ENCODE measurements around the gene JAM3. TPM values are rescaled to one million over a fixed set of nuclear protein-coding genes. Genes with fewer than 3 reads are reported as not detected.

Gene JAM3
- total RNA-seq, 2 experiments from 2014 or later: 13.5 to 15.3 TPM

DNA sequence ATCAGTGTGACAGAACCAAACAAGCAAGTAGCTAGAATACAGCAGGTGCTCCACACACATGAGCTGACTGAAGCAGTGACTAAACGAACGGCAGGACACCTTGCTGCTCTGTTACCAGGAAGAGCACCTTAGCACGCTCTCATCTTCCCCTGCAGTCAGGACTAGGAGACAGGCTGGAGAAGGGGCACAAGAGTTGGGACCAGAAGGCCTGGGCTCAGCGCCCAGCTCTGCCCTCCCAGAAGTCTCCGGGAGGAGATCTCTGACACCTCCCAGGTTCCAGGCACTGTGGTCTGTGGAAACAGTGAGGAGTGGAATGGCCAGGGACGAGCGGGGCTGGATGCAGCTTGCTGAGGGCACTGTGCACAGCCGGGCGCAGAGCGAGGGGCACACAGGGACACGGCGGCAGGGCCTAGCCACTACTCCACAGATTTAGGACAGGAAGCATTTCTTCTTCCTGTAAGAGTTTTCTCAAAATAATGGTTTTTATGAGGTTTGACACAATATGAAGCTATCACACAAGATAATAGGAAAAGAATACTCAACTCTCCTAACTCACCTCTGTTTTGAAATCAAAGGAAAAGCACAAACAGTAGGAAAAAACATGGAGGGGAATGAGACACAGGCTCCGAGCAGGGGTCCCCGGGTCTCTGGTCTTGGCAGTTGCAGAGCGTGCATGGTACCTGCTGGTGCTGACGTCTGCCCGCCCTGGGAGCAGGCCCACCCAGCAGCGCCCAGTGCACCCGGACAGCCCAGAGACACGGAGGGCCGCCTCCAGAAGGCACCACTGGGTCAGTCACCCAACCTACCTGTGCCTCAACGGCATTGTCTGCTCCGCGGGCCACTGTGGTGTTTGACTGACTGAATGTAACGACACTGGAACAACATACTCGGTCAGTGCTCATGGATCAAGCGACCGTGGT, 87.3 kb downstream of the JAM3 start:
- no peak for ATAC-seq (ENCODE audit: poor library complexity)

GRCh38 chr11:134157451-134157850, 88.6 kb downstream of the JAM3 start:
- intact Hi-C loops (cut with DNase I, micrococcal nuclease): no loop called here
- no peak overlapping the region for H3K4me3 ChIP-seq (ENCODE audit: low read length)
- Mint-ChIP-seq H3K9me3 (no peaks in the 10 kb centered on the region), H3K27ac (no peak overlapping the region), H3K4me3 (no peak overlapping the region), H3K36me3 (ENCODE audit: low read depth) (peaks cover 87% of the 10 kb centered on the region), H3K4me1 (ENCODE audit: low read depth) (no peaks in the 10 kb centered on the region), H3K27me3 (no peaks in the 10 kb centered on the region)
- no peak for ATAC-seq (ENCODE audit: poor library complexity)
- no peaks in the 10 kb centered on the region for H3K4me1 ChIP-seq (ENCODE audit: insufficient read depth, low read length)
- peaks cover 73% of the 10 kb centered on the region for H3K36me3 ChIP-seq (ENCODE audit: insufficient read depth, low read length)
- no peak for TF ChIP-seq CTCF (IDR thresholded peaks at IDR 0.05)
- H3K27ac ChIP-seq (ENCODE audit: low read depth in 1 of 2, low read length in 2 of 2): no peak overlapping the region
- H3K27me3 ChIP-seq (ENCODE audit: control insufficient read depth in 1 of 2, insufficient read depth in 2 of 2, low read length in 2 of 2): no peaks in the 10 kb centered on the region
- no peak for DNase-seq
- ChIA-PET POLR2A (no interaction called here), CTCF (no interaction called here)
- H3K9me3 ChIP-seq (ENCODE audit: control insufficient read depth in 1 of 2, insufficient read depth in 1 of 2, low read length in 2 of 2): no peaks in the 10 kb centered on the region

More for the DNA sequence above, 87.3 kb downstream of the JAM3 start:
- H3K27ac Mint-ChIP-seq: no peak overlapping the region
- intact Hi-C loops (cut with DNase I, micrococcal nuclease): no loop called here
- H3K9me3 ChIP-seq (ENCODE audit: control insufficient read depth in 1 of 2, insufficient read depth in 1 of 2, low read length in 2 of 2): no peaks in the 10 kb centered on the region
- no peaks in the 10 kb centered on the region for H3K27me3 Mint-ChIP-seq
- H3K27me3 ChIP-seq (ENCODE audit: control insufficient read depth in 1 of 2, insufficient read depth in 2 of 2, low read length in 2 of 2): no peaks in the 10 kb centered on the region
- H3K9me3 Mint-ChIP-seq: no peaks in the 10 kb centered on the region
- CTCF ChIA-PET: no interaction called here
- no peak for DNase-seq
- H3K27ac ChIP-seq (ENCODE audit: low read depth in 1 of 2, low read length in 2 of 2): no peak overlapping the region
- POLR2A ChIA-PET: no interaction called here
- H3K4me3 Mint-ChIP-seq: no peak overlapping the region
- TF ChIP-seq CTCF (IDR thresholded peaks at IDR 0.05): no peak
- H3K36me3 Mint-ChIP-seq (ENCODE audit: low read depth): peaks cover 86% of the 10 kb centered on the region
- H3K4me3 ChIP-seq (ENCODE audit: low read length): no peak overlapping the region
- H3K4me1 Mint-ChIP-seq (ENCODE audit: low read depth): no peaks in the 10 kb centered on the region
- peaks cover 63% of the 10 kb centered on the region for H3K36me3 ChIP-seq (ENCODE audit: insufficient read depth, low read length)
- H3K4me1 ChIP-seq (ENCODE audit: insufficient read depth, low read length): no peaks in the 10 kb centered on the region

DNA sequence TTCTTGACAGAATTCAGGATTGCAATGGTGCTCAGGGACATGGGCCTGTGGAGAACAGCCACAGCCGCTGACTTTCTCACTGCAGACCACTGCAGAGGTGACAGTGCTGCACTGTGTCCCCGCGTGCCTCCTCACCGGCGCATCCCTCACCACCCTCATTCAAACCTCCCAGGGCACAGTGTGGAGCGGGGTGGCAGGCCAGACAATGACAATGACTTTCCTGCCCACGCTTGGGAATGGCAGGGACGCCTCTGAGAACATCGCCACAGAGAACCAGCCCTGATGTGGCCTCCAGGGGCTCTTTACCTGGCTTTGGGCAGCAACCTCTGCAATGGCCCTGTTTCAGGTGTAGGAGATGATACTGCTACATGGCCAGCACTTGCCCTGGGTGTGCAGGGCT, 89.2 kb downstream of the JAM3 start:
- DNase-seq: no peak
- intact Hi-C loops (cut with DNase I, micrococcal nuclease): no loop called here
- H3K9me3 ChIP-seq (ENCODE audit: control insufficient read depth in 1 of 2, insufficient read depth in 1 of 2, low read length in 2 of 2): no peaks in the 10 kb centered on the region
- peaks cover 93% of the 10 kb centered on the region for H3K36me3 Mint-ChIP-seq (ENCODE audit: low read depth)
- no peaks in the 10 kb centered on the region for H3K27me3 ChIP-seq (ENCODE audit: control insufficient read depth in 1 of 2, insufficient read depth in 2 of 2, low read length in 2 of 2)
- no peak overlapping the region for H3K27ac Mint-ChIP-seq
- H3K4me1 ChIP-seq (ENCODE audit: insufficient read depth, low read length): no peaks in the 10 kb centered on the region
- H3K36me3 ChIP-seq (ENCODE audit: insufficient read depth, low read length): peaks cover 74% of the 10 kb centered on the region
- no peaks in the 10 kb centered on the region for H3K4me1 Mint-ChIP-seq (ENCODE audit: low read depth)
- TF ChIP-seq CTCF (IDR thresholded peaks at IDR 0.05): no peak
- H3K27ac ChIP-seq (ENCODE audit: low read depth in 1 of 2, low read length in 2 of 2): no peak overlapping the region
- H3K4me3 Mint-ChIP-seq: no peak overlapping the region
- ChIA-PET CTCF (no interaction called here), POLR2A (no interaction called here)
- H3K9me3 Mint-ChIP-seq: no peaks in the 10 kb centered on the region
- H3K4me3 ChIP-seq (ENCODE audit: low read length): no peak overlapping the region
- ATAC-seq (ENCODE audit: poor library complexity): no peak
- no peaks in the 10 kb centered on the region for H3K27me3 Mint-ChIP-seq
